Stimulated activated CD4-positive, alpha-beta T cell treated with anti-CD3 and anti-CD28 coated beads, Interleukin-2, amount 100 ng/mL, for 4 hours (primary cell): ENCODE measurements around the gene LRRTM4.
"Not testable (repeated sequence)": the region's sequence is repeated elsewhere in the genome, so short reads cannot be mapped to it uniquely, and the experiment has no call there.

Source experiments
- DNase-seq: peaks from one replicate; pipeline ENCODE4 v3.0.0-alpha.2; 2020; ENCODE audit warnings: low read depth

Gene LRRTM4

DNA sequence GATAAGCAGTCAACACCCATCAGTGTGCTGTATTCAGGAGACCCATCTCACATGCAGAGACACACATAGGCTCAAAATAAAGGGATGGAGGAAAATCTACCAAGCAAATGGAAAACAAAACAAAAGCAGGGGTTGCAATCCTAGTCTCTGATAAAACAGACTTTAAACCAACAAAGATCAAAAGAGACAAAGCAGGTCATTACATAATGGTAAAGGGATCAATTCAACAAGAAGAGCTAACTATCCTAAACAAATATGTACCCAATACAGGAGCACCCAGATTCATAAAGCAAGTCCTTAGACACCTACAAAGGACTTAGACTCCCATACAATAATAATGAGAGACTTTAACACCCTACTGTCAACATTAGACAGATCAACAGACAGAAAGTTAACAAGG lies 358.2 kb downstream of the LRRTM4 start:
- DNase-seq, result not testable (repeated sequence)

DNA sequence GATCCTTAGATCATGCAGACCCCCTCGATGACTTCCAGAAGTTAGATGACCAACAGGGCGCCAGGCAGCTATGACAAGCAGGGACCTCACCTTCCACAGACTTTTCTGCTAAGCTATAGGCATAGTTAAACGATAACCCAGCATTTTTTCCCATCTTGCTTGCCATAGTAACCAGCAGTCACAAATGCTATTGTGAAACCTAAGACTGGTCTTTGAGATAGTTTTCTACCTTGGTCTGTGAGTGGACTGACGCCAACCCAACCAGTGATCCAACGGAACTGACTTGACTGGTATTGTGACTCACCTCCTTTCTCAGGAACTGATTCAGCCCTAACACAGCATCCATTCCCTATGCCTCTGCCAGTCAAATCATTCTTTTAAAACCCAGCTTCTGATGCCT lies 361.2 kb downstream of the LRRTM4 start:
- no peak for DNase-seq

DNA sequence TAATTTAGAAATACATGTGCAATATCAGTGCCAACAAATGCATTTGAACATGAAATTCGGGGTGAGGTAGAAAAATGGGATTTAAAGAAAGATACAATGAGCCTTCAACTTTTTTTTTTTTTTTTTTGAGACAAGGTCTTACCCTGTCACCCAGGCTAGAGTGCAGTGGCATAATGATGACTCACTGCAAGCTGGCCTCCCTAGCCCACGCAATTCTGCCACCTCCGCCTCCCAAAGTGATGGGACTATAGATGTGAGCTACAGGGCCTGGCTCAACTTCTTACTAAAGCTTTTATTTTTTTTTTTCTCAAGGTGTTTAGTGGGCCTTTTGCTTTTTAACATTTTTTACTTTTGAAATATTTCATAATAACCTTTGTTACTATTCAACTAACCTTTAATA lies 365.6 kb downstream of the LRRTM4 start:
- no peak for DNase-seq

DNA sequence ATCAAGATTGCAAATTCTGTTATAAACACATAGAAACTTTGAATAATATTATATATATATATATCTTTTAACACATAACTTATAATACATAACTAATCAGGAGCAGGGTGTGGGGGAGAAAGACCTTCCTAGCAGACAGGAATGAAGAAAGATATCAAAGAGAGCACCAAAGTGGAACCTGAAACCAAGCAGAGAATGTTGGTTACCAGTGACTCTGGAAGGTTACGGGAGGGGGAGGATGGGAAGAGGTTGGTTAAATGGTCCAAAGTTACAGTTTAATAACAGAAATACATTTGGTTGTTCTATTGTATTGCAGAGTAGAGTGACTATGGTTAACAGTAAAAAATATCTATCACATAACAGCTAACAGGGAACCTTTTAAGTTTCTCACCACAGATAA lies 366.7 kb downstream of the LRRTM4 start:
- no peak for DNase-seq

DNA sequence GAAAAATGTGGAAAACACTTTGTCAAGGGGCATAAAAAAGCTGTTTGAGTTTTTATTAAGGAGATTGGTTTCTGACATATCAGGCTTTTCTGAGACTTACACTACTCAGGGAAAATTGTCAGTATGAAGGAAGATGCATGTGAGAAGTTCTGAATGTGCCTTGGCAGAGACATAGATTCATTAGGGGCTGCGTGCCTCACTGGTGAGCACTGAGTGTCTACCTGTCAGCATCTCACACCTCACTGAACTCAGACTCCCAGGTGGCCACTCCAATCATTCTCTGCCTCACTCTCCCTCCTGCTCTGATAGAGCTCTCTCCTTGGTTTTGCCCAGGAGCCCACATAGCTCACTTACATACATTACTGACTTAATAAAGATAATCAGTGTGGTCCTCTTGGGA lies 372.6 kb downstream of the LRRTM4 start:
- no peak for DNase-seq

DNA sequence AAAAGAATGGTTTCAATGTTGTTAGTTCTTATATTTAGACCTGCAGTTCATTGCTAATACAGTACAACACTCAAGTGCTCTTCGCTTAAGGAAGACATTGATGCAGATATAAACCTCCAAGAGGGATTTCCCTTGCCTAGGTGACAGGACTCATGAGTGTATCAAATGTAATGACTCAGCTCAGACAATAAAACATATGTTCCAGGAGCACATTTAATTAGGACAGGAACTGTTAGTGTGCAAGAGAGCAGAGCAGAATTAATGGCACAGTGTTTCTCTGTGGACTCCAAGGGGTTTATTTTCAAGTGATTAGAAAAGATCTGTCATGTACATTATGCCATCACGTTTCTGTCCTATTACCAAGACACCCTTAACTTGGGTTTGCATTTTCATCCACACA lies 375.0 kb downstream of the LRRTM4 start:
- no peak for DNase-seq

DNA sequence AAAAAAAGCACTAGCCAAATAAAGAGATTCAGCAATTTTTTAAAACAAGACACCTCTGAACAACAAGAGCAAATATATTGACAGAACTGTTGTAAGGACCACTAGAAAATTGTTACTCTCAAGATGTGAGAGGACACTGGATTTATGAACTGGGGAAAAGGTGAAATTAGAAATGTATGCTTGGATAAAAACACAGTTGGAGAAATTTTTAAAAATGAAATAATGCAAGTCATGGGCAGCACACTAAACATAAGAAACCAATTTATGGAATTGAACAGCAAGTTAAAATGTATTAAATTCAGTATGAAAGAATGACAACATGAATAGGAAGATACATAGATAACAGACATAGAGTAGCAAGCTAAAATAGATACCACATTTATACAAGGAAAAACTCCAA lies 377.4 kb downstream of the LRRTM4 start:
- no peak for DNase-seq

DNA sequence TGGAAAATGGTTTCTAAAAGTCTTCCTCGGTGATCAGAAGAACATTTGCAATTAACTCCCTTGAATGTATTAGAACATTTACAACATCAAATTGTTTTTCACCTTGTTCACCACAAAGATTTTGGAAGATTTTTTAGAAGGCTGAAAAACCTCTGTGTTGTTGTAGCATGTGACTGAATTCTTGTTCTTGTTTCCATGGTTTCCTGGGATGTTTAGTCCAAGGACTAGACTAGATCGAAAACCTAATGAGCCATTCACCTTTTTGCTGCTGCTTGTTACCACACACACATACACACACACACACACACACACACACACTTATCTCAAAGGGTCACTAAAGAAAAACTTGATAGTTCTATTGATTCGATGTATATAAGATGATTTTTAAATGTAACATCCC lies 380.0 kb downstream of the LRRTM4 start:
- no peak for DNase-seq

DNA sequence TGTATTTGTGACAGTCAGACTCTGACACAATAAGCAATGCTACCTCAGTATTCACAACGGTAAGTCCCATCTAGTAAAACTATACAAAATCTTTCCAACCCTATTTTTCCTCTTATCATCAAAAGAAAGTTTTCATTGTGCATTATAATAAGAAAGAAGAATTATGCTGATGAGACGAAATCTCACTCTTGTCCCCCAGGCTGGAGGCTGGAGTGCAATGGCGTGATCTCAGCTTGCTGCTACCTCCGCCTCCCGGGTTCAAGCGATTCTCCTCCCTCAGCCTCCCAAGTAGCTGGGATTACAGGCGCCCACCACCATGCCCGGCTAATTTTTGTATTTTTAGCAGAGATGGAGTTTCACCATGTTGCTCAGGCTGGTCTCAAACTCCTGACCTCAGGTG lies 393.7 kb downstream of the LRRTM4 start:
- DNase-seq, result not testable (repeated sequence)

DNA sequence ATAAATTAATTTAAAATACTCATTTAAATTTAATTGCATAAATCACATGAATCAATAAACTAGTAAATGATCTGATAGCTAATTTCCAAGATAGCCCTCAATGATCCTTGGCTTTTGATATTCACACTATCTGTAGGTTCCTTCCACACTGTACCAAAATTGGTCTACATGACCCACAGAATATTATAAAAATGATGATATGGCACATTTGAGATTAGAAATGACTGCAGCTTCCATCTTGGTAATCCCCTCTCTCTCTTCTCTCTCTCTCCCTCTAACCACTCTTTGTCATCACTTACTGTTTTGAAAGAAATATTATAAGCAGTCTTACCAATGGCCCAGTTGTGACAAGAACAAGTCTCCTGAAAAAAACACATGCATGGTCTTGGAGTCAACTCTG lies 394.8 kb downstream of the LRRTM4 start:
- no peak for DNase-seq

DNA sequence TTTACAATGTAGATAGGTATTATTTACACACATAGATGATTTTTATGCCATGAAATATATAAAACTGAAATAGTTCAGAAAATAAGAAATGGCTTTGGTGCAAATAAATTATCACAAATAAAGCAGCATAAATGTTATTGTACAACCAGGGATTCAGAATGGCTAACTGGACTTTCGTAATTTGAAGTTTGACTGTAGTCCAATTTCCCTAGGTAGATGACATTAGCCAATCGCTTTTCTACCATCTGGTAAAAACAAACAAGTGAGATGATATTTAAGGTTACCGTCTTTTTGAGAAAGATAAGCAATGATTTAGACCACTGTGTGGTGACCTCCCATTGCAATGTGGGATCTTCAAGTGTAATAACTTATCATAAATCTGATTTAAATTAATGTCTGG lies 400.7 kb downstream of the LRRTM4 start:
- DNase-seq, result no peak

DNA sequence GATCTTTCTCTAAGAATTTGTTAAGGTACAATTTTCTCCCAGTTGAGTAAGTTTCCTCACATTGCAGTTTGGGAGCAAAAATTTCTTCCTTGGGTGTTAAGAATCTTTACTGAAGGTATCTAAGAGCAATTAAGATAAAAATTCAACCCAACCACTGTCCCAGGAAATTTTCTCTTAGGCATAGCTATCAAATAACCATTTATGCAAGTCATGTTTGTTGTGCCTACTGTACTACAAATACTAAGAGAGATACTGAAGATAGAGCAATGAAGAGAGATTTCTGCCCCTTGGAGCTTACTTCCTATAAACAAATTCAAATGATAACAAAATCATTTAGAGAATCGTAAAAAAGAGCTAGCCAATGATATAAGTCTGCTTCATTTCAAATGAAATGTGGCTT lies 402.8 kb downstream of the LRRTM4 start:
- no peak for DNase-seq

DNA sequence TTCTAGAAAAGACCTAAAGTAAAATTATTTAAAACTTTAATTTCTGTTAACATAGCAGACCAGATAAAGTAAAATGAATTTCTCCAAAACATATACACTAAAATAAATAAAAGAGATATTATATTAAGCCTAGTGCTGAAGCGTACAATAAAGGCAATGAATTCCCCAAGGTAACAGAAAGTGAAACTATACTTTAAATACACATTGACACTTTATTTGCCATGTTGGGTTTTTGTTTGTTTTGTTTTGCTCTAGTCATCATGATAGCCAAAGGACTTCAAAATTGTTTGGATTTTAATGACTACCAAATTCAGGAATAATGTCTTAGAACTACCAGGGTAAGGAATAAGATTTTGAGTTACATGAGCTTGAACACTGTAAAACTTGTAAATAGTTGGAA lies 413.3 kb downstream of the LRRTM4 start:
- no peak for DNase-seq

DNA sequence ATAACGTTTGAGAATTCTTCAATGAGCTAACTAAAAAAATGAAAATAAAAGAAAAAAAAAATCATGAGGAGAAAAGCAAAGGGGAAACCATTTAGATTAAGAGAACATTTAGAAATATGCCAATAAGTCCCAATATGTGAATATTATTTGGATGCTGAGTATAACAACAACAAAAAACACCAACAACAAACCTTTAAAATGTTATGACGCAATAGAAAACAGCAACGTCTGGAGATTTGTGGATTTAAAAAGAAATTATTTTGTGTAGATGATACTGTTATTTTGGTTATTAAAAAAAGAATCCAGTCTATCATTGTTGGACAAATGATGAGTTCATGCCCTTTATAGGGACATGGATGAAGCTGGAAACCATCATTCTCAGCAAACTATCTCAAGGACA lies 417.2 kb downstream of the LRRTM4 start:
- DNase-seq, result no peak

DNA sequence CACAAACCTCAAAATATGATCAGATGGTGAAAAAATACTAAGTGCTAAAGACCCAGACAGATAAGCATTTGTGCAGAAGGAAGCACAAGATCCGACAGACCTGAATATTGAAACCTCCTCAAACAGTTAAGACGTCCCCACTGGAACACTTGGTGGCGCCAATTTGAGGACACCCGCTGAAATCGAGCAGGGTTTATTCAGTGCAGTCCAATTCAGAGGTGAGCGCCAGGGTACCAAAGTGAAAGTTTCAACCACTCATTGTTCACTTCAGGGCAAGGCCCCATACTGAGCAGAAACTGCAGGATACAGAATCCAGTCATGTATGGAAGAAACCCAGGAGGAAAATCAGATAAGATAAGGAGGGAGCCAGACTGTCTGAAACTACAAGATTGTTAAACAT lies 417.6 kb downstream of the LRRTM4 start:
- DNase-seq, result no peak

DNA sequence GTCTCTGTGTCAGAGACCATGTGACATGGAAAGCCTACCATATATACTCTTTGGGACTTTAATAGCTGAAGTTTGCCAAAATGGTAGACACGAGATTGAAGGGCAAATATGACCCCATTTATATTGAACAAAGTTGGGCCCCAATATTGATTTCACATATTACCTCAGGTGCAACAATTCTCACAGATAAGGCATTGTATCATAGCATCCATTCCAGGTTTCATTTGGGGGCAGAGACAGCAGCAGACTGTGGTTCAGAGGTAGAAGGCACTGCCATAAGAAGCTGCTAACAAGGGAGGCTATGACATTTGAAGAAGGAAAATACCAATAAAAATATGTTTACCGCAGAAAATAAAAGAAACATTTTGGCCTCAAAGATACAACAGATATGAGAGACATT lies 419.2 kb downstream of the LRRTM4 start:
- DNase-seq, result no peak

DNA sequence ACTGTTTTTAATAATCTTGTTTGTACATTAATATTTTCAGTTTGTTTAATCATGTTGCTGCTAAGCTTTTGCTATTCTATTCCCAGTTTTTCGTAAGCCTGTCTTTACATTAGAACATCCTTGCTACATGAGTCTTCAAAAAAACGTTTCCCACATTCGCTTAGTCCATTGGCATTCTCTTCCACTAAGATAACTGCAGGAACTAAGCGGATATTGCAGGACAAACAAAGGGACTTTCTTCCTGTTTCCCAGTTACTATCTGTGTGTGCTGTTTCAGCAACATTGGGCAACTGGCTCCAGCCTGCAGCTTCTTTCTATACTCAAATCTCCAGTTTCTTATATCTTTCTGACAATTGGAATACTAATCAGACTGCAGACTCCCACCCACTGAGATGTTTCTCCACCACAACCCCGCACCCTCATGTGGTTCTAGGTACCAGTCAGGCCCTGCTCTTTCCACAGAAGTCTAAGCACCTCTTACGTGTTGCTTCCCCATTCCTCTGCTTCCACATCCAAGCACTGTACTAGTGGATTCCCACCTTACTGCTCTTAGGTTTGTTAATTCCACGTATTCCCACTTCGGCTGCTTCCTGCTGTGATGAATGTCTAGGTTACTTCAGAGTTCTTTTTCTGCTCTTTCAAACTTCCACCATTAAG lies 420.3 kb downstream of the LRRTM4 start:
- no peak for DNase-seq

DNA sequence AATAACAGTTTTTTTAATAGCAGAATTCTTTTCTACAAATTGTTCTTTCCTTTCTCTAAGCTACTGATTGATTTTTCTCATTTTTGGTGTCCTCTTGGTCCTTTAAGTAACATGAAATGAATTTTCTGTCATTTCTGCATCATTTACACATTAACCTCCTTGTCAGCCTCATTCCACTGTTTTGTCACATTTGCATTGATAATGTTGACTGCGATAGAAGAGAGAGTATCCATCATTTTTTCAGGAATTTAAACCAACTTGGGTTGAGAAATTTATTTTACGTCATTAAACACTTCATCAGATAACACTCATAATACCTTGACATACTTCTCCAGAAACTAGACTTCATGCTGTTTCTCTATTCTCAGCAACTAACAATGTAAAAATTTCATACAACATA lies 422.2 kb downstream of the LRRTM4 start:
- DNase-seq, result no peak

DNA sequence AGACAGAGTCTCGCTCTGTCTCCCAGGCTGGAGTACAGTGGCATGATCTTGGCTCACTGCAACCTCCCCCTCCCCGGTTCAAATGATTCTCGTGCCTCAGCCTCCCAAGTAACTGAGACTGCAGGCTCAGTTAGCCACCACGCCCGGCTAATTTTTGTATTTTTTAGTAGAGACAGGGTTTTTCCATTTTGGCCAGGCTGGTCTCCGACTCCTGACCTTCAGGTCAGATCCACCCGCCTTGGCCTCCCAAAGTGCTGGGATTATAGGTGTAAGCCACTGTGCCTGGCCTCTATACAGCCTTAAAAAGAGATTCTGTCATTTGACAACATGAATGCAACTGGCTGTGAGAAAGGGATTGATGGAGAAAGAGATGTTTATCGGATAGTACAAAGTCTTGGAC lies 426.7 kb downstream of the LRRTM4 start:
- not testable (repeated sequence) for DNase-seq

DNA sequence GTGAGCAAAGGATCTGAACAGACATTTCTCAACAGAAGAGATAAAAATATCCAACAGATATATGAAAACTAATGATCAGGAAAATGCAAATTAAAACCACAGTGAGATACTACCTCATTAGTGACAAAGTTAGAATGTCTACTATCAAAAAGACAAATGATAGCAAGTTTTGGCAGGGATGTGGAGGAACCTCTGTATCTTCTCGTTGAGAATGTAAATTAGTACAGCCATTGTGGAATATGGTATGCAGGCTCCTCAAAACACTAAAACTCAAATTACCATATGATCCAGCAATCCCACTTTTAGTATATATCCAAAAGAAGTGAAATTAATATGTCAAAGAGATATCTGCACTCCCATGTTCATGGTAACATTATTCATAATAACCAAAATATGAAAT lies 427.1 kb downstream of the LRRTM4 start:
- no peak for DNase-seq

DNA sequence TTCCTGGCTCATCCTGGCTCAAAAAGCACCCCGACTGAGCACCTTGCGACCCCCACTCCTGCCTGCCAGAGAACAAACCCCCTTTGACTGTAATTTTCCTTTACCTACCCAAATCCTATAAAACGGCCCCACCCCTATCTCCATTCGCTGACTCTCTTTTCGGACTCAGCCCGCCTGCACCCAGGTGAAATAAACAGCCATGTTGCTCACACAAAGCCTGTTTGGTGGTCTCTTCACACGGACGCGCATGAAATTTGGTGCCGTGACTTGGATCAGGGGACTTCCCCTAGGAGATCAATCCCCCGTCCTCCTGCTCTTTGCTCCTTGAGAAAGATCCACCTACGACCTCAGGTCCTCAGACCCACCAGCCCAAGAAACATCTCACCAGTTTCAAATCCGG lies 433.8 kb downstream of the LRRTM4 start:
- not testable (repeated sequence) for DNase-seq

DNA sequence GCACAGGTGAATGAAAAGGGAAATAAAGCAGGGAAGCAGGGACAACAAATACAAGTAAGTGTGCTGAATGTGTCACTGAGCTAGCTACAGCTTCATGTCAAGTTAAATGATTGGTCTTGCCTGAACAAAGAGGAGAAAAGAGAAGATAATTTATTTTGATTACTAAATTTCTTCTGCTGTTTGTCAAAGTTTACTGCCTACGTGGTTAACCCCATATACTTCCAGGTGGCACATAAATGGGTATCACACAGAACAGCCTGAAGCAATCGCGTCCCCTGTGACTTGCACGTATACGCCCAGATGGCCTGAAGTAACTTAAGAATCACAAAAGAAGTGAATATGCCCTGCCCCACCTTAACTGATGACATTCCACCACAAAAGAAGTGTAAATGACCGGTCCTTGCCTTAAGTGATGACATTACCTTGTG lies 434.2 kb downstream of the LRRTM4 start:
- no peak for DNase-seq

DNA sequence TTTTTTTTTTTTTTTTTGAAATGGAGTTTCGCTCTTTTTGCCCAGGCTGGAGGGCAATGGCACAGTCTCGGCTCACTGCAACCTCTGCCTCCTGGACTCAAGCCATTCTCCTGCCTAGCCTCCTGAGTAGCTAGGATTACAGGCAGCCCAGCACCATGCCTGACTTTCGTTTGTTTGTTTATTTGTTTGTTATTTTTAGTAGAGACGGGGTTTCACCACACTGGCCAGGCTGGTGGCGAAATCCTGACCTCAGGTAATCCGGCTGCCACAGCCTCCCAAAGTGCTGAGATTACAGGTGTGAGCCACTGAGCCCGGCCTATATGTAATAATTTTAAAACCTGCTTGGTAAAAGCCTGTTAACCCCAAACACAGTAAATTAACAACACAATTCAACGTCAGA lies 435.7 kb downstream of the LRRTM4 start:
- DNase-seq, result no peak

DNA sequence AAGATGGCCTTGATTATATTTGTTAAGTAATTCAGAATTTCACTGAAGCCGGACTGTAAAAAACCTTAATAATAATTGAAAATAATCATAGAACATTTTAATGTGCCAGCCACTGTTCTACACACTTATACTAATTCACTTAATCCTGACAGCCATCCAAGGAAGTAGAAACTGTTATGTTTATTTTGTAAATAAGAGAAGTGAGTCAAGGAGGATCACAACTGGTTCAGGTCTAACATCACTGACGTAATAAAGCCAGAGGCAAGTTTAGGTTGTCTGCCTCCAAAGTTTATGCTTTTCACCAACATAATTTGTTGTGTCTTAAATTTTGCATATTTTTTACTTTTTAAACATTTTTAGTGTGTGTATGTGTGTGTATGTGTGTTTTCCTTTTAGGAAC lies 436.1 kb downstream of the LRRTM4 start:
- no peak for DNase-seq

DNA sequence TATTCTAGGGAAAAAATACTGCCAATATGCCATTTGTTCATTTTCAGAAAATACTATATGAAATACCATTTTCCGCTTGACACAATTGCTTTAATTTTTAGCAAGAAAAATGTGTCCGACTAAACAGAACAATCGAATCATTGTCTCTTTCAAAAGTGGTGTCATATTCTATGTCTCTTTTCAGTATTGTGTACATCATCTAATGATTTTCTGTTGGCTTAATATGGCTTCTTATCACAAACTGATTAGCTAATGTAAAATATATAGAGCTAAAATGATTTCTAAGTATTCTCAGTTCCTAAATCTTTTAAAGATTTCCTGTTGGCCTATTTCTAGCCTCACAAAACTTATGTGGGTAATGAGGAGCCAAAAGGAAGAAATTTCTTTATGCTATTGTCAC lies 436.6 kb downstream of the LRRTM4 start:
- no peak for DNase-seq
